ENCODE results near the gene LLGL2. TPM values are rescaled to one million over a fixed set of nuclear protein-coding genes. Genes with fewer than 3 reads are reported as not detected.

LLGL2 gene
- polyA plus RNA-seq, 1 donor (not counting 4 experiments of a cell fraction or from before 2014, with no cell fraction given) = 13.8 TPM

DNA sequence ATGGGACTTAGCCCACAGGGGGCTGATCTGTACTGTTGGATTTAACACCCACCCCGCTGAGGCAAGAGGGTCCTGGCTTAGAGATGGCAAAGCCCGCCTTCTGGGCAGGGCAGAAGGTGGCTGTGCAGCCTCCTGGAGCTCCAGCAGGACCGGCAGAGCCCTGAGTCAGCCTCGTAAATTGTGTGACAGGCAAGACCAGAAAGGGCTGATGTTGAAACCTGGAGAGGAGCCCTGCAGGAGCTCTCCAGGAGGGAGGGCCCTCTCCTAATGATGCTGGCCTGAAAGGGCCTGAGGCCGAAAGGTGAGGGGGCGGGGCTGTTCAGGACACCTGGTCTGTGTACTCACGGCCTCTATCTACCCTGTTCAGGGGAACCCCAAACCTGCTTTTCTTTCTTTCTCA lies 39.6 kb downstream of the LLGL2 start:
- peaks cover 7 to 21% of the 10 kb centered on the region in 2 experiments for H3K36me3 ChIP-seq (ENCODE audit: control insufficient read depth in 2 of 2, extremely low read depth in 1 of 2, insufficient read depth in 2 of 2, low read length in 2 of 2)
- H3K79me2 ChIP-seq (ENCODE audit: control insufficient read depth, insufficient read depth, low read length) = no peaks in the 10 kb centered on the region
- H3K9me1 ChIP-seq (ENCODE audit: control insufficient read depth, extremely low read depth, insufficient read depth, low read length) = no peaks in the 10 kb centered on the region
- H4K20me1 ChIP-seq (ENCODE audit: control insufficient read depth, extremely low read depth, insufficient read depth, low read length) = no peaks in the 10 kb centered on the region
- H3K9ac ChIP-seq (ENCODE audit: control insufficient read depth, extremely low read depth, insufficient read depth, low read length) = no peak overlapping the region
- no peak overlapping the region for H2AFZ ChIP-seq (ENCODE audit: control insufficient read depth, low read length)
- FAIRE-seq = no peak
- no peak overlapping the region for H3K4me2 ChIP-seq (ENCODE audit: control insufficient read depth, extremely low read depth, insufficient read depth, low read depth, low read length)
- no peak for TF ChIP-seq EZH2 (IDR thresholded peaks at IDR 0.05; ENCODE audit: low read length)
- TF ChIP-seq, protein P1, sequence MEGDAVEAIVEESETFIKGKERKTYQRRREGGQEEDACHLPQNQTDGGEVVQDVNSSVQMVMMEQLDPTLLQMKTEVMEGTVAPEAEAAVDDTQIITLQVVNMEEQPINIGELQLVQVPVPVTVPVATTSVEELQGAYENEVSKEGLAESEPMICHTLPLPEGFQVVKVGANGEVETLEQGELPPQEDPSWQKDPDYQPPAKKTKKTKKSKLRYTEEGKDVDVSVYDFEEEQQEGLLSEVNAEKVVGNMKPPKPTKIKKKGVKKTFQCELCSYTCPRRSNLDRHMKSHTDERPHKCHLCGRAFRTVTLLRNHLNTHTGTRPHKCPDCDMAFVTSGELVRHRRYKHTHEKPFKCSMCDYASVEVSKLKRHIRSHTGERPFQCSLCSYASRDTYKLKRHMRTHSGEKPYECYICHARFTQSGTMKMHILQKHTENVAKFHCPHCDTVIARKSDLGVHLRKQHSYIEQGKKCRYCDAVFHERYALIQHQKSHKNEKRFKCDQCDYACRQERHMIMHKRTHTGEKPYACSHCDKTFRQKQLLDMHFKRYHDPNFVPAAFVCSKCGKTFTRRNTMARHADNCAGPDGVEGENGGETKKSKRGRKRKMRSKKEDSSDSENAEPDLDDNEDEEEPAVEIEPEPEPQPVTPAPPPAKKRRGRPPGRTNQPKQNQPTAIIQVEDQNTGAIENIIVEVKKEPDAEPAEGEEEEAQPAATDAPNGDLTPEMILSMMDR (optimal IDR thresholded peaks at IDR 0.05 in 1 of 3, IDR thresholded peaks at IDR 0.05 in 1 of 3, conservative IDR thresholded peaks at IDR 0.05 in 1 of 3; ENCODE audit: extremely low read depth in 1 of 3, insufficient read depth in 2 of 3, low read length in 3 of 3) = no peak
- no peak overlapping the region for H3K4me3 ChIP-seq (ENCODE audit: control insufficient read depth in 2 of 3, extremely low read depth in 1 of 3, insufficient read depth in 2 of 3, low read depth in 1 of 3, low read length in 3 of 3)
- no peak for DNase-seq (ENCODE audit: low read depth, low spot score)
- no peaks in the 10 kb centered on the region for H3K27me3 ChIP-seq (ENCODE audit: control insufficient read depth, extremely low read depth, insufficient read depth, low read length)
- H3K9me3 ChIP-seq (ENCODE audit: control insufficient read depth, low read depth, low read length) = no peaks in the 10 kb centered on the region
- H3K27ac ChIP-seq (ENCODE audit: control insufficient read depth, insufficient read depth, low read length) = no peak overlapping the region
- no peaks in the 10 kb centered on the region for H3K4me1 ChIP-seq (ENCODE audit: control insufficient read depth, extremely low read depth, insufficient read depth, low read length)
- dilution Hi-C loops (cut with MboI; ENCODE audit: extremely low pct_ligation_motif_present, low sequenced_read_pairs) = no loop called here

DNA sequence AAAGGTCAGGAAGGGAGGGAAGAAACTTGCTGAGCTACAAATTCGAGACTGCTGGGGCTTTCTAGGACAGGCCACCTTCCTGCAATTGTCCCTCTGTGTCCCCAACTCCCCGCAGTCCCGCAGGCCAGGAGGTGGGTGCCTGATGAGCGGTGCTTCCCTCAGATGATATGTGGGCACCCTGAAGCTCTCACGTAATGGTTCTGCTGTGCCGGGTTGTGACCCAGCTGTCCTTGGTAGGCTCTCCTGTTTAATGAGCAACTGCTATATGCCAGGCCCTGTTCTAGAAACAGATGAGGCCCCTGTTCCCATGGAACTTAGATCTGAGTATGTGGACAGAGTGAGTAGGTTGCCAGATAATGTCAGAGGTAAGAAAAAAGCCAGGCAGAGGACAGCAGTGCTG lies 40.1 kb downstream of the LLGL2 start:
- Histone ChIP-seq H3K4me1 (ENCODE audit: control insufficient read depth, extremely low read depth, insufficient read depth, low read length) (no peaks in the 10 kb centered on the region), H3K4me3 (ENCODE audit: control insufficient read depth in 2 of 3, extremely low read depth in 1 of 3, insufficient read depth in 2 of 3, low read depth in 1 of 3, low read length in 3 of 3) (no peak overlapping the region), H3K9me3 (ENCODE audit: control insufficient read depth, low read depth, low read length) (no peaks in the 10 kb centered on the region), H3K9ac (ENCODE audit: control insufficient read depth, extremely low read depth, insufficient read depth, low read length) (no peak overlapping the region), H3K4me2 (ENCODE audit: control insufficient read depth, extremely low read depth, insufficient read depth, low read depth, low read length) (no peak overlapping the region), H3K27me3 (ENCODE audit: control insufficient read depth, extremely low read depth, insufficient read depth, low read length) (no peaks in the 10 kb centered on the region), H3K79me2 (ENCODE audit: control insufficient read depth, insufficient read depth, low read length) (no peaks in the 10 kb centered on the region), H2AFZ (ENCODE audit: control insufficient read depth, low read length) (no peak overlapping the region), H3K36me3 (ENCODE audit: control insufficient read depth in 2 of 2, extremely low read depth in 1 of 2, insufficient read depth in 2 of 2, low read length in 2 of 2) (peaks cover 7 to 21% of the 10 kb centered on the region in 2 experiments), H4K20me1 (ENCODE audit: control insufficient read depth, extremely low read depth, insufficient read depth, low read length) (no peaks in the 10 kb centered on the region), H3K27ac (ENCODE audit: control insufficient read depth, insufficient read depth, low read length) (no peak overlapping the region), H3K9me1 (ENCODE audit: control insufficient read depth, extremely low read depth, insufficient read depth, low read length) (no peaks in the 10 kb centered on the region)
- TF ChIP-seq EZH2 (IDR thresholded peaks at IDR 0.05; ENCODE audit: low read length) = no peak
- TF ChIP-seq, protein P1 (optimal IDR thresholded peaks at IDR 0.05 in 1 of 3, IDR thresholded peaks at IDR 0.05 in 1 of 3, conservative IDR thresholded peaks at IDR 0.05 in 1 of 3; ENCODE audit: extremely low read depth in 1 of 3, insufficient read depth in 2 of 3, low read length in 3 of 3) = no peak
- FAIRE-seq (no peak), DNase-seq (ENCODE audit: low read depth, low spot score) (no peak)
- dilution Hi-C loops (cut with MboI; ENCODE audit: extremely low pct_ligation_motif_present, low sequenced_read_pairs) = no loop called here

Measured in keratinocyte (primary cell).